H1 (cell line): ENCODE data around the gene CDK5R1. TPM values are rescaled to one million over a fixed set of nuclear protein-coding genes. Genes with fewer than 3 reads are reported as not detected.

Experiments
- CTCF ChIA-PET: fragments of 300-600 bp; sonication (Branson Sonifier 250); formaldehyde crosslinking; loops from one replicate; lab custom pipeline; 2021; ENCODE audit not compliant: partially characterized antibody; lab: Charles Lee
- POLR2A ChIA-PET: fragments of 300-600 bp; sonication (Branson Sonifier 250); formaldehyde crosslinking; loops from one replicate; lab custom pipeline; 2021; ENCODE audit warnings: inconsistent platforms; ENCODE audit not compliant: partially characterized antibody; lab: Charles Lee
- DNase-seq, 2 experiments: peaks; one replicate each; pipeline versions ENCODE4 v3.0.0 to v3.0.0-alpha.2; 2010 to 2022; ENCODE audit warnings: low spot score in 2 of 2, low read depth in 1 of 2, mixed read lengths in 1 of 2
- FAIRE-seq: peaks from 2 replicates; lab custom pipeline; 2011; peaks lifted over from hg19 to GRCh38; lab: Jason Lieb, UNC
- H2AFZ ChIP-seq: 2 replicates; pipeline ENCODE4 v1.8.1; 2012; ENCODE audit warnings: low read length, inconsistent platforms
- H2AK5ac ChIP-seq: 2 replicates; pipeline ENCODE4 v1.6.1; 2013; ENCODE audit warnings: low read depth, low read length
- H2BK120ac ChIP-seq: replicated peaks from 2 replicates; pipeline ENCODE3; 2013; ENCODE audit warnings: low read depth, low read length, inconsistent platforms
- H2BK12ac ChIP-seq: 2 replicates; pipeline ENCODE4 v1.6.1; 2013; ENCODE audit warnings: low read depth, low read length
- H2BK15ac ChIP-seq: 2 replicates; pipeline ENCODE4 v1.6.1; 2013; ENCODE audit warnings: low read length
- H2BK20ac ChIP-seq: 2 replicates; pipeline ENCODE4 v1.6.1; 2013; ENCODE audit warnings: low read length
- H2BK5ac ChIP-seq: 2 replicates; pipeline ENCODE4 v1.6.1; 2013; ENCODE audit warnings: low read depth, low read length
- H3K14ac ChIP-seq: 2 replicates; pipeline ENCODE4 v1.6.1; 2013; ENCODE audit warnings: inconsistent platforms; ENCODE audit not compliant: insufficient read length
- H3K18ac ChIP-seq: 2 replicates; pipeline ENCODE4 v1.6.1; 2013; ENCODE audit warnings: low read length; ENCODE audit errors: extremely low read depth
- H3K23ac ChIP-seq: 2 replicates; pipeline ENCODE4 v1.6.1; 2013; ENCODE audit warnings: inconsistent platforms; ENCODE audit not compliant: insufficient read length
- H3K23me2 ChIP-seq: 2 replicates; pipeline ENCODE4 v1.6.1; 2013; ENCODE audit warnings: low read depth, low read length
- H3K27ac ChIP-seq: 2 replicates; pipeline ENCODE4 v1.6.1; 2011; ENCODE audit warnings: low read depth, low read length, inconsistent platforms
- H3K27me3 ChIP-seq, 4 experiments: replicated peaks in 1 of 4; 1 replicate in 1 of 4; 2 replicates in 3 of 4; pipeline versions ENCODE4 v1.6.1 to v1.8.1; 2011 to 2013; ENCODE audit warnings: low read length in 3 of 4, mild to moderate bottlenecking in 3 of 4, inconsistent platforms in 2 of 4, mixed read lengths in 2 of 4, moderate library complexity in 1 of 4; ENCODE audit not compliant: control insufficient read depth in 3 of 4, insufficient read depth in 3 of 4; ENCODE audit errors: extremely low read depth in 1 of 4
- H3K36me3 ChIP-seq, 4 experiments: 2 replicates each; pipeline versions ENCODE4 v1.6.1 to v1.8.1; 2011 to 2013; ENCODE audit warnings: mild to moderate bottlenecking in 4 of 4, low read length in 3 of 4, moderate library complexity in 2 of 4, control low read depth in 1 of 4, inconsistent platforms in 1 of 4; ENCODE audit not compliant: insufficient read depth in 4 of 4, control insufficient read depth in 2 of 4
- H3K4ac ChIP-seq: replicated peaks from 2 replicates; pipeline ENCODE3; 2013; ENCODE audit warnings: low read length, low read depth, mixed read lengths, inconsistent platforms; ENCODE audit not compliant: insufficient read length
- H3K4me1 ChIP-seq, 4 experiments: replicated peaks in 1 of 4; 1 replicate in 1 of 4; 2 replicates in 3 of 4; pipeline versions ENCODE4 v1.6.1 to v1.8.1; 2011 to 2013; ENCODE audit warnings: low read length in 3 of 4, inconsistent platforms in 2 of 4, mixed read lengths in 1 of 4; ENCODE audit not compliant: insufficient read depth in 4 of 4, control insufficient read depth in 3 of 4
- H3K4me2 ChIP-seq, 2 experiments: 2 replicates each; pipeline versions ENCODE4 v1.6.1 to v1.8.1; 2011 to 2013; ENCODE audit warnings: low read depth in 2 of 2, low read length in 2 of 2, control low read depth in 1 of 2, inconsistent platforms in 1 of 2, mild to moderate bottlenecking in 1 of 2; ENCODE audit not compliant: insufficient read depth in 1 of 2
- H3K4me3 ChIP-seq, 4 experiments: fragments of 200-600, 300-600 bp in 1 of 4; sonication (generic), shearing (Covaris generic), sonication (Bioruptor Twin) in 1 of 4; 2 replicates each; pipeline versions ENCODE4 v1.5.1 to v1.8.1; 2011 to 2016; ENCODE audit warnings: low read length in 4 of 4, low read depth in 3 of 4, control low read depth in 2 of 4, inconsistent platforms in 2 of 4, mild to moderate bottlenecking in 2 of 4, mixed read lengths in 1 of 4, moderate library complexity in 1 of 4; ENCODE audit not compliant: insufficient read depth in 2 of 4; ENCODE audit errors: extremely low read depth in 1 of 4
- H3K56ac ChIP-seq: replicated peaks from 2 replicates; pipeline ENCODE3; 2013; ENCODE audit warnings: low read depth, mild to moderate bottlenecking, mixed read lengths, low read length, inconsistent platforms; ENCODE audit not compliant: insufficient read length
- H3K79me1 ChIP-seq: 2 replicates; pipeline ENCODE4 v1.6.1; 2013; ENCODE audit warnings: low read depth, low read length, control low read depth
- H3K79me2 ChIP-seq, 2 experiments: 2 replicates each; pipeline versions ENCODE4 v1.6.1 to v1.8.1; 2012 to 2013; ENCODE audit warnings: low read length in 2 of 2, mild to moderate bottlenecking in 2 of 2, inconsistent platforms in 1 of 2; ENCODE audit not compliant: insufficient read depth in 2 of 2, control insufficient read depth in 1 of 2
- H3K9ac ChIP-seq, 4 experiments: replicated peaks in 1 of 4; 1 replicate in 1 of 4; 2 replicates in 3 of 4; pipeline versions ENCODE4 v1.6.1 to v1.8.1; 2011 to 2013; ENCODE audit warnings: low read depth in 3 of 4, low read length in 3 of 4, control low read depth in 2 of 4, mild to moderate bottlenecking in 2 of 4, moderate library complexity in 2 of 4, inconsistent platforms in 1 of 4; ENCODE audit errors: extremely low read depth in 1 of 4
- H3K9me3 ChIP-seq, 2 experiments: 2 replicates each; pipeline versions ENCODE4 v1.6.1 to v1.8.1; 2012 to 2013; ENCODE audit warnings: mild to moderate bottlenecking in 2 of 2, moderate library complexity in 2 of 2, control low read depth in 1 of 2, inconsistent platforms in 1 of 2, low read depth in 1 of 2, low read length in 1 of 2, mixed read lengths in 1 of 2; ENCODE audit not compliant: insufficient read depth in 2 of 2
- H4K20me1 ChIP-seq, 2 experiments: replicated peaks in 1 of 2; 2 replicates each; pipeline versions ENCODE3 to v1.8.1; 2011 to 2013; ENCODE audit warnings: inconsistent platforms in 2 of 2, low read length in 2 of 2, mild to moderate bottlenecking in 1 of 2; ENCODE audit not compliant: insufficient read depth in 2 of 2, control insufficient read depth in 1 of 2
- H4K5ac ChIP-seq: 2 replicates; pipeline ENCODE4 v1.6.1; 2013; ENCODE audit warnings: low read length, low read depth, mixed read lengths, inconsistent platforms; ENCODE audit not compliant: insufficient read length
- H4K8ac ChIP-seq: 2 replicates; pipeline ENCODE4 v1.8.0; 2013; ENCODE audit warnings: mild to moderate bottlenecking, moderate library complexity, low read length, inconsistent platforms; ENCODE audit not compliant: insufficient read depth; ENCODE audit errors: extremely low read depth
- H4K91ac ChIP-seq: replicated peaks from 2 replicates; pipeline ENCODE3; 2013; ENCODE audit warnings: low read length, mixed read lengths, inconsistent platforms; ENCODE audit not compliant: insufficient read length
- ATF3 ChIP-seq: IDR thresholded peaks from 2 replicates; pipeline ENCODE4 v1.6.1; 2011; ENCODE audit warnings: low read depth, mild to moderate bottlenecking, low read length; ENCODE audit not compliant: insufficient read depth
- CHD2 ChIP-seq: IDR thresholded peaks from 2 replicates; pipeline ENCODE4 v1.6.1; 2012; ENCODE audit warnings: low read length, improper control_type of control experiment
- GTF2F1 ChIP-seq: IDR thresholded peaks from 2 replicates; pipeline ENCODE4 v1.6.1; 2012; ENCODE audit warnings: low read depth, low read length, improper control_type of control experiment, borderline replicate concordance
- JUN ChIP-seq: IDR thresholded peaks from 2 replicates; pipeline ENCODE4 v1.6.1; 2011; ENCODE audit warnings: low read depth, mild to moderate bottlenecking, improper control_type of control experiment, low read length
- NANOG ChIP-seq: IDR thresholded peaks from 2 replicates; pipeline ENCODE4 v1.6.1; 2011; ENCODE audit warnings: low read length, low read depth, mild to moderate bottlenecking, inconsistent platforms; ENCODE audit not compliant: insufficient read depth, poor library complexity, severe bottlenecking
- PHF8 ChIP-seq: fragments of 200-600 bp; sonication (generic); conservative IDR thresholded peaks from 2 replicates; pipeline ENCODE4 v1.7.1; 2012; ENCODE audit warnings: low read depth, mild to moderate bottlenecking, inconsistent platforms, low read length, moderate library complexity
- SAP30 ChIP-seq: fragments of 300-600 bp; sonication (generic); IDR thresholded peaks from 2 replicates; pipeline ENCODE4 v1.7.1; 2012; ENCODE audit warnings: low read length, moderate library complexity, mild to moderate bottlenecking, inconsistent platforms; ENCODE audit not compliant: insufficient read depth, insufficient replicate concordance
- TCF12 ChIP-seq: IDR thresholded peaks from 2 replicates; pipeline ENCODE4 v1.6.1; 2011; ENCODE audit warnings: low read depth, mild to moderate bottlenecking, low read length
- TEAD4 ChIP-seq: IDR thresholded peaks from 2 replicates; pipeline ENCODE4 v1.6.1; 2012; ENCODE audit warnings: low read depth, low read length, inconsistent platforms, mixed read lengths
- USF2 ChIP-seq: IDR thresholded peaks from 2 replicates; pipeline ENCODE4 v1.6.1; 2011; ENCODE audit warnings: low read length, improper control_type of control experiment
- WGBS, 2 experiments: shearing (Covaris generic) in 1 of 2; methylation state at CpG; one replicate each; pipeline versions ENCODE4 v1.1.6 to v1.1.7; 2013 to 2015; ENCODE audit warnings: low lambda C conversion rate in 2 of 2, mixed read lengths in 2 of 2, inconsistent platforms in 1 of 2, low coverage in 1 of 2, missing lambda C conversion rate in 1 of 2; ENCODE audit not compliant: insufficient replicate concordance in 2 of 2, insufficient coverage in 1 of 2, insufficient read length in 1 of 2; ENCODE audit errors: extremely low coverage in 1 of 2, missing lambda C conversion rate in 1 of 2; 5-methylcytosine and 5-hydroxymethylcytosine counted together
- polyA plus RNA-seq, 7 experiments: library from polyadenylated mRNA; depleted of rRNA in 3 of 7; stranded (reverse) in 5 of 7; unstranded in 2 of 7; fragments of >200 nt in 5 of 7; fragments of 200-250 nt in 2 of 7; gene quantifications; 1 replicate in 5 of 7; 2 replicates in 1 of 7; 4 replicates in 1 of 7; pipeline versions ENCODE4 v1.2.1 to v1.2.3, GENCODE V29; 2011 to 2013; ENCODE audit warnings: missing spikeins in 2 of 7, mixed read lengths in 2 of 7
- total RNA-seq: library from RNA; stranded (reverse); fragmentation: NEBNext Ultra II Directional; extraction: Animal tissue kit (Norgen Biotek cat#: 25700); gene quantifications from 2 replicates; pipeline ENCODE4 v1.2.1, GENCODE V29; 2021

Gene CDK5R1
- total and polyA plus RNA-seq, 2 of the 8 experiments (the other 6 are each of a cell fraction or from before 2014, with no cell fraction given), result 2.7 to 9.9 TPM

GRCh38 chr17:32503251-32504165 lies 16.7 kb downstream of the CDK5R1 start:
- H2AK5ac ChIP-seq, result no peak overlapping the region
- no peak overlapping the region for H2BK20ac ChIP-seq
- FAIRE-seq, result no peak
- no peak overlapping the region for H3K4me2 ChIP-seq
- no peak overlapping the region for H4K8ac ChIP-seq
- H2AFZ ChIP-seq, result no peak overlapping the region
- no peak for DNase-seq
- H3K27ac ChIP-seq, result no peak overlapping the region
- H3K23ac ChIP-seq, result no peak overlapping the region
- no peak overlapping the region for H2BK5ac ChIP-seq
- no peak overlapping the region for H3K14ac ChIP-seq
- ChIA-PET POLR2A (interaction anchor here (0.8 to 1.7 kb wide), 2 partner anchors 16 to 17 kb away, joined by 3 to 5 read pairs; partner anchors contain the start of gene CDK5R1), CTCF (interaction anchor here (1.0 to 1.5 kb wide), 3 partner anchors 16 to 268 kb away, joined by 3 read pairs; no protein-coding TSS in a partner anchor)
- 92% methylated on average over 7 of the region's 7 CpGs; no CpG with 5 or more reads in 1 of the 2 experiments for WGBS, 2 experiments
- H4K20me1 ChIP-seq, result no peaks in the 10 kb centered on the region
- H3K27me3 ChIP-seq, result no peaks in the 10 kb centered on the region
- no peak overlapping the region for H3K18ac ChIP-seq
- no peaks in the 10 kb centered on the region for H3K79me1 ChIP-seq
- no peak overlapping the region for H3K4me3 ChIP-seq
- no peaks in the 10 kb centered on the region for H3K23me2 ChIP-seq
- no peak overlapping the region for H3K56ac ChIP-seq
- H4K5ac ChIP-seq, result no peak overlapping the region
- H2BK12ac ChIP-seq, result no peak overlapping the region
- no peak overlapping the region for H2BK15ac ChIP-seq
- no peak overlapping the region for H4K91ac ChIP-seq
- H3K4me1 ChIP-seq, result peaks cover 0 to 7% (median 1%) of the 10 kb centered on the region in 4 experiments; a peak in 5 of 7 replicates
- H3K9me3 ChIP-seq, result no peaks in the 10 kb centered on the region
- no peaks in the 10 kb centered on the region for H3K79me2 ChIP-seq
- H2BK120ac ChIP-seq, result no peak overlapping the region
- no peak overlapping the region for H3K4ac ChIP-seq
- H3K36me3 ChIP-seq, result no peaks in the 10 kb centered on the region
- no peak overlapping the region; a peak in 1 of 7 replicates for H3K9ac ChIP-seq
- TF ChIP-seq ATF3, result no peak
- TF ChIP-seq GTF2F1, result no peak
- no peak for TF ChIP-seq JUN
- no peak for TF ChIP-seq TEAD4
- no peak for TF ChIP-seq PHF8
- TF ChIP-seq USF2, result no peak
- no peak for TF ChIP-seq TCF12
- no peak for TF ChIP-seq SAP30
- no peak for TF ChIP-seq CHD2
- no peak for TF ChIP-seq NANOG
